AG09319 (cell line): ENCODE measurements around the gene SLC22A2.

ENCODE experiments used
- DNase-seq: peaks from one replicate; pipeline ENCODE4 v3.0.0-alpha.2; 2010; ENCODE audit warnings: low read depth; ENCODE audit errors: extremely low read depth
- CTCF ChIP-seq: IDR thresholded peaks from 2 replicates; pipeline ENCODE4 v1.5.1; 2011; ENCODE audit warnings: low read depth, mild to moderate bottlenecking, inconsistent platforms, low read length, moderate library complexity

SLC22A2 gene

DNA sequence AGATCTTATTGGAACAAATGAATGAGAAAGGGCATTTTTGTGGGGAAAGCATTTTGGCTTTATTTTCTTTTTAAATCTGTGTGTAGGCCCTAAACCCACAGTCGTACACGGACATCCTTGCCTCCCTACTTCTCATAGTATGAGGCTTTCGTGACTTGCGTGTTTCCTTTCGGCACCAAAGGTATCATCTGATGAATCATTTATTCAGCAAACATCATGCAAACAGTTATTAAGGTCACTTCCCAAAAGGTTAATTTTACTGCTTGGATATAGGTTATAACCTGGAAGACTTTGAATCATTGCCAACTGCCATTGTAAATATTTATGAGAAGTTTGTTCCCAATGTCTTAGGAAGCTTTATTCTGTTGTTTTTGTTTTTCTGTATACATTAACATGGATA lies 15.1 kb upstream of the SLC22A2 start:
- no peak for DNase-seq
- TF ChIP-seq CTCF = no peak

- no peak for DNase-seq
- no peak for TF ChIP-seq CTCF
Observed at GRCh38 chr6:160273196-160273595, 14.6 kb upstream of the SLC22A2 start.

- no peak for TF ChIP-seq CTCF
- no peak for DNase-seq
Observed at GRCh38 chr6:160272707-160273106, 14.1 kb upstream of the SLC22A2 start.

DNA sequence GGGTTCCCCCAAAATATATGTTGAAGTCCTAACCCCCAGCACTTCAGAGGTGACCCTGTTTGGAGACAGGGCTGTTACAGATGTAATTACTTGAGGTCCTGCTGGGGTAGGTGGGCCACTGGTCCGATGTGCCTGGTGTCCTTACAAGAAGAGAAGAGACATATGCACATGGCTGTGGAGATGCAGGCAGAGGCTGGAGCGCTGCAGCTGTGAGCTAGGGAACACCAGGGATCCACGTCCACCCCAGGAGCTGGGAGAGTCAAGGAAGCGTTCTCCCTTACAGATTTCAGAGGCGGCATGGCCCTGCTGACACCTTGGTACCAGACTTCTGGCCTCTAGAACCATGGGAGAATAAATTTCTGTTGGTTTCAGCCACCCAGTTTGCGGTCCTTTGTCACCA lies 11.7 kb upstream of the SLC22A2 start:
- DNase-seq = no peak
- no peak for TF ChIP-seq CTCF

- no peak for DNase-seq
- TF ChIP-seq CTCF = no peak
Observed at GRCh38 chr6:160269771-160270170, 11.2 kb upstream of the SLC22A2 start.

GRCh38 chr6:160269023-160269521 lies 10.5 kb upstream of the SLC22A2 start:
- TF ChIP-seq CTCF = no peak
- DNase-seq = no peak

- no peak for DNase-seq
- no peak for TF ChIP-seq CTCF
Observed at GRCh38 chr6:160267102-160267501, 8.5 kb upstream of the SLC22A2 start.
